IPS-18c (cell line): ENCODE measurements around the gene MAP2K7.
"Not testable (repeated sequence)": the region's sequence is repeated elsewhere in the genome, so short reads cannot be mapped to it uniquely, and the experiment has no call there.

Experiments used
- H3K4me3 ChIP-seq: 2 replicates; pipeline ENCODE4 v1.7.0; 2013; ENCODE audit warnings: low read depth, mild to moderate bottlenecking, low read length, moderate library complexity; ENCODE audit not compliant: insufficient read depth
- H3K9me3 ChIP-seq: one replicate; pipeline ENCODE4 v1.6.1; 2013; ENCODE audit warnings: mild to moderate bottlenecking, low read length, moderate library complexity; ENCODE audit not compliant: control insufficient read depth, insufficient read depth

Gene MAP2K7

GRCh38 chr19:7903244-7904073 is at the start of gene MAP2K7:
Gene MAP2K7 (plus strand): TSS chr19:7903877. CDS start chr19:7903945, 68 bp downstream.
- peak within 1 kb of the TSS; percentile 82 for H3K4me3 ChIP-seq
- no peaks in the 10 kb centered on the region for H3K9me3 ChIP-seq

GRCh38 chr19:7855426-7856108 is 48.1 kb upstream of the MAP2K7 start:
- H3K4me3 ChIP-seq, result no peak overlapping the region
- no peaks in the 10 kb centered on the region for H3K9me3 ChIP-seq

- Histone ChIP-seq H3K9me3 (no peaks in the 10 kb centered on the region), H3K4me3 (no peak overlapping the region)
Measured at GRCh38 chr19:7856109-7856591, 47.5 kb upstream of the MAP2K7 start.

DNA sequence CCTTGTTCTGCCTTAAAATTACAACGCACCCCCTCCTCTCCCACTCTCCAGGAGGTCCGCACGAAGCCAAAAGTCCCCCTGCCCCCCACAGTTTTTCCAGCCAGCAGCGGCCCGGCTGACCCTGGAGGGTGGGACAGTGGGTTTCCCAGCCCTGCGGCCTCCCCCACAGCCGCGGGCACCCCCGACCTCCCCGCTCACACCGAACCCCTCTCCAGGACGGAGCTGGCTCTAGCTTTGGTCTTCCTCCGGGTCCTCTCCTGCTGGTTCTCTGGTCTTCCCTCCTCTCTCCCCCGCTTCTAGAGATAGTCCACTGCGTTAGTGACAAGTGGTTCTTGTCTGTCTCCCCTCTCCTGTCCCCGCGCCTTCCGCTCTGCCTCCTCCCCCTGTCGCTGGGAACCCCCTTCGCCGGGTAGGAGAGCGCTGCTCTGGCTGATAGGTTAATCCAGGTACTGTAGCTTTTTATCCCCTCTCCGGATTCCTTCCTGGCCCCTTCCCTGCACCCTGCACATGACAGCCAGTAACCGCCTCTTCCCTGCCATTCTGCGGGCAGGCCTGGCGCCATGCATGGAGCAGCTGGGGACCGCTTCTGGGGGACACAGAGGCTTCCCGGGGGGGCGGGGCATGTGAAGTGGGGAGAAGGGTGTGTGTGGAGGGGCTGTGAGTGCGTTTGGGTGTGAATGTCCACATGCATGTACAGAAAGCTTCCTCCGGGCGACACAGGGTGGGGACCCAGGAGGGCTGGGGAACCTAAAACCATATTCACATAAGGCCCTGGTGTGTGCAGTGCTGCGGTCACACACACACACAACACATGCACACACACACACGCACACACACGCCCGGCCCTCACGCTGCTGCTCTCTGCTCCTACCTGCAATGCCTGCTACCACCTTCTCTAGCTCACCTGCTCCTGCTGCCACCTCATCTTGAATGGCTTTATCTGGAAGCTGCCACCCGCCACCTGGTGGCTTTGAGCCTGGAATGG is 46.7 kb upstream of the MAP2K7 start:
- Histone ChIP-seq H3K9me3 (no peaks in the 10 kb centered on the region), H3K4me3 (no peak overlapping the region)

DNA sequence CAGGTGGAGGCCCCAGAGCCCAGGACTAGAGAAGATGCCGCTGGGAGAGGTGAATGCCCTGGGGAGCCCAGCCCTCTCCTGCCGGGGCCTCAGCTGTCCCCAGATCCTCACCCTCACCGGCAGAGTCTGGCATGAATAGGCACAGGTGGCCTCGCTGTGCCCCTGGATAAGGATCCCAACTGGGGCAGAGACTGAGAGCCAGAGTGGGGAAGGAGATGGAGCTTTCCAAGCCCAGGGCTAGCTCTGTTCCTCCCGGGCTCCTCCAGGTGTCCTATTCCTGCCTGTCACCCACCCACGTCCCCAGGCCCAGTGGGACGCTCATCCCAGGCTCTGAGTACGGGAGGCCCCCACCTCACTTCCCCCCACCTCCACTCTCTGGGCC is 46.0 kb upstream of the MAP2K7 start:
- H3K9me3 ChIP-seq, result no peaks in the 10 kb centered on the region
- H3K4me3 ChIP-seq, result peak overlapping the region; percentile 41; the same call in 1 of the 2 replicates

DNA sequence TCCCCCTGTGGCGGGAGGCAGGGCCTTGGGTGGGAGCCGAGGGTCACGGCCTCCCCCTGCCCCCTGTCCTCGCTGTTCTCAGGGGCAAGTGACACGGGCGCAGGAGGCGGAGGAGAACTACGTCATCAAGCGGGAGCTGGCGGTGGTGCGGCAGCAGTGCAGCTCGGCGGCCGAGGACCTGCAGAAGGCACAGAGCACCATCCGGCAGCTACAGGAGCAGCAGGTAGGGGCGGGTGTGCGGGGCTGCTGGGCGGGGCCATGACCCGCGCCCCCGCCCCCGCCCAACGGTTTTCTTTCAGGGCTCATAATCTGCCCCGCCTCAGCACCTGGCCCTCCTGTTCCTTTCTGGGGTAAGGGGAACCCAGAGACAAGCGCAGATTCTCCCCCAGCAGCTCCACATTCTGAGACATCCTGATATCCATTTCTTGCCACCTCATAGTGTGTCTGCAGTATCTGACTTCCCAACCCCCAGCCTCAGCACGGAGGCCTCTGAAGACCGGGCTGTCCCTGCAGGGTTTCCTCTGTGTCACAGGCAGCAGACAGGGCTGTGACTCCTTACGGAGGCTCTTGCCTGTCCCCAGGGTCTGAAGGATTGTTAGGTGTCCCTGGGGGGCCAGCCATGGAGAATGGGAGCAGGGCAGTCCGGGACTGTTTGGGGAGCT is 45.4 kb upstream of the MAP2K7 start:
- H3K9me3 ChIP-seq, result no peaks in the 10 kb centered on the region
- peak overlapping the region; percentile 41; the same call in 1 of the 2 replicates for H3K4me3 ChIP-seq

DNA sequence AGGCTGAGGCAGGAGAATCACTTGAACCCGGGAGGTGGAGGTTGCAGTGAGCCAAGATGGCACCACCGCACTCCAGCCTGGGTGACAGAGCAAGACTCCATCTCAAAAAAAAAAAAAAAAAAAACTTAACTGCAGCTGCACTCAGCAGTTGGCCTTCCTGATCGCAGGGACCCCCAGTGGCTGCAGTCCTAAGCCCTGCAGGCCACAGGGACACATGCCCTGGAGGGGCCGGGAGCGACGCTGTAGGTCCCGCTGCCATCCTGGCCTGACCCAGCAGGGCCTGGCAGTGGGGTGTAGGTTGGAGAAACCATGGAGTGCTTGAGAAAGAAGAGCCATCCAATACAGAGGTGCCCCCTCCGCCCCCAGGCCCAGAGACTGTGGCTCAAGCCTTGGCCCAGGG is 44.6 kb upstream of the MAP2K7 start:
- H3K4me3 ChIP-seq, H3K9me3 ChIP-seq: not testable (repeated sequence)

DNA sequence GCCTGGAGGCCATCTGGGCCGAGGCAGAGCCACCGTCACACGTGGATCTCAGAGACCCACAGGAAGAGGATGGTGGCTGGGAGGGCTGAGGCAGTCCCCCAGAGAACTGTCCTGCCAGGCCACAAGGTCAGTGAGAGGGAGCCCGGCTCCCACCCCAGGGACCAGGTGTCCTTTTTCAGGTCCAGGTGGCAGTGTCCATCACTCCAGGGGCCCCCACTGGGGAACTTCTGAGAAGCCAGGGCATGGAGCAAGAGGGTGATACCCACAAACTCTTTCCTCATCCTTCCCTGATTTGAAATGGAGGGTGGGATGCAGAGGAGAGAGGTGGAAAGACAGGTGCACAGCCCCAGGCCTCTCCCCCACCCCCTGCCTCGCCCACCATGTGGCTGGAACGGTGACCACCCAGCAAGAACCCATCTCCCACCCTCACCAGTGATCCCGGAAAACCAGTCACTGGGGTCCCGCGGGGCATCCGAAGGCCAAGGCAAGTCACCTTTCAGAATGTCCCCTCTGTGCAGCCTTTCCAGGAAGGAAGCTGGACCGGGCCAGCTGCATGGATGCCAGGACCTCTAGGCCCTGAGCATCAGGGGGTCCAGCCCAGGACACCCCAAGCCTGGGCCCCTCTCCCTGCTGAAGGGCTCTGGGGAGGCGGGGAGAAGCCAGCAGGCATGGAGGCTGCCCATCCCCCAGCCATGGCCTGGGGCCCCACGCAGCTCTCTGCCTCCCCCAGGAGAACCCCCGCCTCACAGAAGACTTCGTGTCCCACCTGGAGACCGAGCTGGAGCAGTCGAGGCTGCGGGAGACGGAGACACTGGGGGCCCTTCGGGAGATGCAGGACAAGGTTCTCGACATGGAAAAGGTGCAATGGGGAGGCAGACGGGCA is 43.6 kb upstream of the MAP2K7 start:
- H3K9me3 ChIP-seq, result peaks cover 2% of the 10 kb centered on the region
- no peak overlapping the region for H3K4me3 ChIP-seq

GRCh38 chr19:7860714-7861618 is 42.7 kb upstream of the MAP2K7 start:
- Histone ChIP-seq H3K4me3 (no peak overlapping the region), H3K9me3 (peaks cover 2% of the 10 kb centered on the region)

DNA sequence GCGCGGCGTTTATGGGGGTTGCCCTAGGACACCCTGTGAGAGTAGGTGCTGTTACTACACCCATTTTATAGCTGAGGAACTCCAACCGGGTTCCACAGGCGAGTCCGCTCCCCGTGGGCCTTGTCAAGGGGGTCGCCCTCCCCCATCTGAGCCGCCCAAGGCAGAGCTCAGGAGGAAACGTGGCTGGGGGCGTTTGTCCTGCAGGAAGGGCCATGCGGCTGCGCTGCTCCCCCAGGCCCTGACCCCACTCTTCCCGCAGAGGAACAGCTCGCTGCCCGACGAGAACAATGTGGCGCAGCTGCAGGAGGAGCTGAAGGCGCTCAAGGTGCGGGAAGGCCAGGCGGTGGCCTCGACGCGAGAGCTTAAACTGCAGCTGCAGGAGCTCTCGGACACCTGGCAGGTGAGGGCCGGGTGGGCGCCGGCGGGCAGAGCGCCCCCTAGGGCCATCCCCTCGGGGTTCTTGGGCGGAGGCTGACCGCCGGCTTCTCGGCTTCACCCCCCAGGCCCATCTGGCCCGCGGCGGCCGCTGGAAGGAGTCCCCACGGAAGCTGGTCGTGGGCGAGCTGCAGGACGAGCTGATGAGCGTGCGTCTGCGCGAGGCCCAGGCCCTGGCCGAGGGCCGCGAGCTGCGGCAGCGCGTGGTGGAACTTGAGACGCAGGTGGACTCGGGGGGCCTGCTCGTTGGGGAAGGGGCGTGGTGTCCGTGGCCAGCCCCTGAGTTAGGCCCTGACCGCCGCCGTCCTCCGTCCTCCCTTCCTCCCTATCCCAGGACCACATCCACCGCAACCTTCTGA is 41.9 kb upstream of the MAP2K7 start:
- peak overlapping the region; percentile 50 for H3K4me3 ChIP-seq
- peaks cover 2% of the 10 kb centered on the region for H3K9me3 ChIP-seq

GRCh38 chr19:7862413-7862951 is 41.2 kb upstream of the MAP2K7 start:
- H3K4me3 ChIP-seq, result peak overlapping the region; percentile 50
- H3K9me3 ChIP-seq, result peaks cover 2% of the 10 kb centered on the region

DNA sequence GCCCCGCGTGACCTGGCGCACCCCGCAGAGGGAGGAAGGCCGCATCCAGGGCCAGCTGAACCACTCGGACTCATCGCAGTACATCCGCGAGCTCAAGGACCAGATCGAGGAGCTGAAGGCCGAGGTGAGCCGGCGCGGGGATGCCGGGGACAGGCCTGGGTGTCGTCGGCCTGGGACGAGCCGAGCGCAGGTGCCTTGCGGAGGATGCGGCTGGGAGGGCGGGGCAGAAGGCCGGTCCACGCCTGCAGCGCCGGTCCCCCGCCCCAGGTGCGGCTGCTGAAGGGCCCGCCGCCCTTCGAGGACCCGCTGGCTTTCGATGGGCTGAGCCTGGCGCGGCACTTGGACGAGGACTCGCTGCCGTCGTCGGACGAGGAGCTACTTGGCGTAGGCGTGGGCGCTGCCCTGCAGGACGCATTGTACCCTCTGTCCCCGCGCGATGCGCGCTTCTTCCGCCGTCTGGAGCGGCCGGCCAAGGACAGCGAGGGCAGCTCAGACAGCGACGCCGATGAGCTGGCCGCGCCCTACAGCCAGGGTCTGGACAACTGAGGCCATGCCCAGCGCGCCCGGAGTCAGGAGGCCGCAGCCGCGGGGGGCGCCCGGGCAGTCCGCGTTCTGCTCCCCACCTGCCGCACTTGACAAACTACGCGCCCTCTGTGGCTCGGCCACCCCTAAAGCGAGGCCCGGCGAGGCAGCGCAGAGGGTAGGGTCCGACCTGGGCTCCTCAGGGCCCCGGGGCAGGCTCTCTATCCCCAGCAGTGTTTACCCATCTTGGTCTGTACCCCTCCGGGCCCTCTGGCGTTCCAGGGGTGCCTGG is 40.3 kb upstream of the MAP2K7 start:
- Histone ChIP-seq H3K9me3 (peaks cover 2% of the 10 kb centered on the region), H3K4me3 (peak overlapping the region; percentile 49)

DNA sequence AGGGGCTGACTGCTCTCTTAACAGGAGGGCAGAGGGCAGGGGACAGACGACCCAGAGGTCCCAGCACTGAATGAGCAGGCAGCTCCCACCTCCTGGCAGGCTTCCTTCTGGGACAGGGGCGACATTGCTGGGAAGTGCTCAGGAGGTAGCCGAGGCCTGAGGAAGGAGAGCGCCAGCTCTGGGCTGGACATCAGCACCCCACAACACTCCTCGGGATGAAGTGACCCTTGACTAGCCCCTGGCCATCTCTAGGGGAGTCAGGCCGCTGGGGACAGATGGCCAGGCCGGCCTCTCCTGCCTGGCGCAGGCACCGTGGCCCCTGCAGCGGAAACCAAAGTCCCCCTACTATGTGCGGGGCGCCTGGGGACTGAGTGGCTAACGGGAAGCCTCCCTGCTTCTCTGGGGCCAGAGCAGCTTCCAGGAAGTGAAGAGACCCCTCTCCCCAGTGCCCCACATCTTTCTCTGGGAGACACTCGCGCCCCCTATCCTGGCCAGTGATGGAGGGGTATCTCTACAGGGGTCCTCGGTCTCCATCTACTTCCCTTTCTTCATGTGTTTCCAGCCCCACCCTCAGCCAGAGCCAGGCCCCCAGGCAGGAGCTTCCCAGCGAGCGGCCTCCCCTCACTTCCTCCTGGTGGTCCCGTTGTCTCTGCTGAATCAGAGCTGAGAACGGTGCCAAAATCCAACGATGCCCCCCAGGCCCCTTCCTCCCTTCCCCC is 39.5 kb upstream of the MAP2K7 start:
- no peak overlapping the region for H3K4me3 ChIP-seq

More for the DNA sequence above, 39.5 kb upstream of the MAP2K7 start:
- peaks cover 2% of the 10 kb centered on the region for H3K9me3 ChIP-seq
